Superior temporal gyrus (tissue), 1 donor: ENCODE data around the gene OR5AC2.

Experiments used
- DNase-seq: peaks from one replicate; pipeline ENCODE4 v3.0.0-alpha.2; 2016; ENCODE audit errors: extremely low spot score

Gene OR5AC2, protein sequence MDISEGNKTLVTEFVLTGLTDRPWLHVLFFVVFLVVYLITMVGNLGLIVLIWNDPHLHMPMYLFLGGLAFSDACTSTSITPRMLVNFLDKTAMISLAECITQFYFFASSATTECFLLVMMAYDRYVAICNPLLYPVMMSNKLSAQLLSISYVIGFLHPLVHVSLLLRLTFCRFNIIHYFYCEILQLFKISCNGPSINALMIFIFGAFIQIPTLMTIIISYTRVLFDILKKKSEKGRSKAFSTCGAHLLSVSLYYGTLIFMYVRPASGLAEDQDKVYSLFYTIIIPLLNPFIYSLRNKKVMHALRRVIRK

DNA sequence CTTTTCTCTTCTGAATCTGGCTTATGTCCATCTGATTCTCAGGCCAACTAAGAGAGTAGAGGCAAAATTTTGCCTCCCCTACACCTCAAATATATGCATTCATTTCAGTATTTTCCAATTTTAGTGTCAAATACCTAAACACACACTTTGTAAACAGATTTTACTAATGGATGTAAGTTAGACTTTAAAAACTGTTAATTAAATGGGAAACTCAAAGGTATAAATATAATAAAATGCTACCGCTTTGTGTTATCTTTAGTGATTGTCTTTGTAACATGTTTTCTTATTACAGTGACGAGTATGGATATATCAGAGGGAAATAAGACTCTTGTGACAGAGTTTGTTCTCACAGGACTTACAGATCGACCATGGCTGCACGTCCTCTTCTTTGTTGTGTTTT lies at the start of gene OR5AC2:
Gene OR5AC2, plus strand, starts transcription at position 301 of the 400 bp plus-strand sequence. Its CDS starts 0 bp downstream, at position 301.
- no peak for DNase-seq

DNA sequence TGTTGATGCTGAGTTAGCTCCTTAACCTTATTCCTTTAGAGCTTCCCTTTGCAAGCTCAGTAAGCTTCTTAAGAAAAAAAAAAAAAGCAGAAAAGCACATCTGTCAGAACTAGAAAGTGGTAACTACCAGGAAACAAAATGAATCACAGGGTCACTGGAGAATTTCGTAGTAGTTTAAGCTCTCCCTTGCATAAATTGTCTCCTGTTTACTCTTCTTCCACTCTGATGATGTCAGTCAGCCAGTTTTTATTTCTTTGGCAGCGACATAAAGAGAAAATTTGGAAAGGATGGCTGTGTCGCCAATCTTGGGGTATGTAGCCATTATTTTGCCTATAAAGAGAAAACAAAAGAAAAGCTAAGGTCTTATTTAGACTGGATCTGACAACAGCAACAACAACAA lies 48.7 kb upstream of the OR5AC2 start:
- no peak for DNase-seq

DNA sequence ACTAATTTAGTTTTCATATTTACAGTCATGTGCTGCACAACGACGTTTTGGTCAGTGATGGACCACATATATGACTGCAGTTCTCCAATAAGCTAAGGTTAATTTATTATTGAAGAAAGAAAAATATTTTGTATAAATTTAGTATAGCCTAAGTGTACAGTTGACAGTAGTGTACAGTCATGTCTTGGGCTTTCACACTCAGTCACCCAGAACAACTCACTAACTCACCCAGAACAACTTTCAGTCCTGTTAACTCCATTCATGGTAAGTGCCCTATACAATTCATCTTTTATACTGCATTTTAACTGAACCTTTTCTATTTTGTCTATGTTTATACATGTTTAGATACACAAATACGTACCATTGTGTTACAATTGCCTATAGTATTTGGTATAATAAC lies 48.1 kb upstream of the OR5AC2 start:
- DNase-seq = no peak

DNA sequence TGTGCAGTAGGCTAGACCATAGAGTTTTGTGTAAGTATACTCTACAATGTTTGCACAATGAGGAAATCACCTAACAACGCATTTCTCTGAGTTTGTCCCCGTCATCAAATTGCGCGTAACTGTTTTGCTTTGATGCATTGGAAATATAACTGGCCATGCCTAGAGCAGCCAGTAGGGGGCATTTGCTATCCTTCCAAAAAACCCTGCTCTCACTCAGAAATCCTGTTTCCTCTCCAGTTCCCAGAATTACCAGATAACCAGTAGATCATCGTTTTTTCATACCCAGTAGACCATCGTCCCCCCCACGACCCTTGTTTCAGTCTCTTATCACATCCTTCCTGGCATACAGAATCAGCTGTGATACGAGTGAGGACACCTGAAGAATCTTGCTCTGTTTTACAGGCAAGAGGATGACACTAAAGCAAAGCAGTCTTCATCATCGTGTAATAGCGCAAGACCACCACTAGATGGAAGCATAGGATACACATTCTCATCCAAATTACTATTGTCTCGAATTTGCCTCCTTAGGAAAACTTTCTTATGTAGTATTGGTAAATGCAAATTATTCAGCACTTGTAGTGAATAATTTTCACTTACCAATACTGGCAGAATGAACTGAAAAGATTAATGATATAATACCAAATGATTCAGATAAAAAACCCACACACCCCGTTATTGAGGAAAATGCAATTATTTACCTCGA lies 47.5 kb upstream of the OR5AC2 start:
- peak; percentile 96 for DNase-seq

GRCh38 chr3:98041350-98041749 lies 45.6 kb upstream of the OR5AC2 start:
- no peak for DNase-seq

DNA sequence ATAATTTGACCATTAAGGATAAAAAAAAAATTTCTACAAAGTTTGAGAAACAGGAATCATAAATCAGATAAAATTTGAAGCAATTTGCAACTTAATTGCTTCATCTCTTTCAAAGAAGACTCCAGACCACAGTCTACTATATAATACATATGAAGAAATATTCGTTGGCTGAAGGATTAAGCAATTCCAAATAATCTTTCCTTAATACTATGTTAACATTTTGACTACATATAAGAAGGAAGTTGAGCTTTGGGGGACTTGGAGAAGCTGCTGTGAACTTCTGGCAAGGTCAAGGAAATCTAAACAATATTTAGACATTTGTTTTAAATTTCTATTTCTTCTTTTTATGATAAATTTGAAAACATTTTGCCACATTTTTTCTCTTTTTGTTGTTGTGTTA lies 38.4 kb upstream of the OR5AC2 start:
- DNase-seq = no peak

DNA sequence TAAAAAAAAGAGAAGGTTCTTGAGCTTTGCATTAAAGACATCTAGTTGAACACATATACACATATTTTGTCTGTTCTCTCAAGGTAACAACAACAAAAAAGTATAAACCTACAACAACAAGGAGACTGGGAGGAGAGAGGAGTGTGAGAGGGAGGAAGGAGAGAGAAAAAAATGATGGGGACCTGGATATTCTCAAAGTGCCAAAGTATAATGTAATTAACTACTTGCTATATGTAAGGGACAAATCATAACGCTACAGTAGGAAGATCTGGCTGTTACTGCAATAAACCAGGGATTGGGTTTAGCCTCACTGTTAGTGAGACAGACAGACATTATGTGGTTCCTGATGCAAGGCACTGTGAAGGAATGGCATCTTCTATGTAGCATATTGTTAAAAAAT lies 37.7 kb upstream of the OR5AC2 start:
- no peak for DNase-seq

- DNase-seq = no peak
Measured at GRCh38 chr3:98056035-98056434, 30.9 kb upstream of the OR5AC2 start.

DNA sequence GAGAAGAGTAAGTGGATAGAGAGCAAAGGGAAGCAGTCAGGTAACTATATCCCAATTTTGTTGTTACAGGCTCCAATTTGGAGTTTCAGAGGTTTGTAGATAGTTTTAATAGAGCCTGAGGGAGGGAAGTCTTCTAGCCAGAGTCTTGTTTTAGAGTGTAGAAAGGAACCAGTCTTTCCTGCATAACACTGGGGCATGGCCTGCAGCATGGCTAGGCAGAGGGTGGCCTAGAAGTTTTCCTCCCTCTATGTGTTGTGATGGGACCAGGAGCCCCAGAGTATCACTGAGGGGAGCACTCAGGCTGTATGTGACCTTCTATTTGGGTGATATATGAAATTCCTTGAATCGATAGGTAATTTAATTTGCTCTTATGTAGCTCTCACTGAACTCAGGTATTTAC lies 29.3 kb upstream of the OR5AC2 start:
- no peak for DNase-seq

GRCh38 chr3:98058244-98058960 lies 28.6 kb upstream of the OR5AC2 start:
- no peak for DNase-seq

GRCh38 chr3:98068824-98069223 lies 18.1 kb upstream of the OR5AC2 start:
- DNase-seq = no peak

DNA sequence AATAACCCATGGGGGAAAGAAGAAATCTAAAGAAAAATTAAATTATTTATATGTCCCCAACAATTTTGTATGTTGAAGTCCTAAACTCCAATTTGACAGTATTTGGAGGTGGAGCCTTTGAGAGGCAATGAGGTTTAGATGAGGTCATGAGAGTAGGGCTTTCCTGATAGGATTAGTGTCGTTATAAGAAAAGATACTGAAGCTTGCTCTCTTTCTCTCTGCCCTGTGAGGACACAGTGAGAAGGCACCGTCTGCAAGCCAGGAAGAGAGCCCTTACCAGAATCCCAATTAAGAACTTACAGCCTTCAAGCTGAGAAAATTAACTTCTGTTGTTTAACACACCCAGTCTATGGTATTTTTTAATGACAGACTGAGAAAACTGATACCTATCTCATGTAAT lies 16.1 kb upstream of the OR5AC2 start:
- no peak for DNase-seq

GRCh38 chr3:98073486-98073885 lies 13.5 kb upstream of the OR5AC2 start:
- DNase-seq = no peak

DNA sequence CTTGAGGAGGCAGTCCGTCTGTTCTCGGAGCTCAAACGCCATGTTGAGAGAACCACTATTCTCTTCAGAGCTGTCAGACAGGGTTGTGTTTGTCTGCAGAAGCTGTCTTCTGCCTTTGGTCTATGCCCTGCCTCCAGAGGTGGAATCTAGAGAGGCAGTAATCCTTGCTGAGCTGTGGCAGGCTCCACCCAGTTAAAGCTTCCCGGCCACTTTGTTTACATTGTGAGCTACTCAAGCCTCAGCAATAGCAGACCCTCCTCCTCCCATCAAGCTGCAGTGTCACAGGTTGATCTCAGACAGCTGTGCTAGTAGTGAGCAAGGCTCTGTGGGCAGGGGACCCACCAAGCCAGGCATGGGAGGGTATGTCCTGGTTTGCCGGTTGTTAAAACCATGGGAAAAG lies 8.9 kb downstream of the OR5AC2 start:
- no peak for DNase-seq

DNA sequence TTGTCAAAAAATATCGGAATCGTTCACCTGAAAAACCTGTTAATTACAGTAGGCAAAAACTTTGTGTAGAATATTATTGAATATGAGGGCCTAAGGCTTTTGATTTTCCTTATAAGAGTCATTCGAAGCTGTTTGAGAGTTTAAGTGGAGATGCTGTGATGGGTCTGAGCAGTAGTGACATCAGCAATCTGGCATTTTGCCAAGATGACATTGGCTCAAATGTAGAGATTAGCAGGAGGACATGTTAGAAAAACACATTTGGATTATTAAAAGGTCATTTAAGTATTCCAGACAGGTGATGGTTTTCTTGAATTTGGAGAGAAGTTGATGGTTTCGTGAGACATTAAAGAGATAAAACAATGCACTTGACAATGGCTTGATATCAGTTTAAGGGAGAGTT lies 12.9 kb downstream of the OR5AC2 start:
- no peak for DNase-seq

- DNase-seq = no peak
Measured at GRCh38 chr3:98108162-98108561, 21.2 kb downstream of the OR5AC2 start.

DNA sequence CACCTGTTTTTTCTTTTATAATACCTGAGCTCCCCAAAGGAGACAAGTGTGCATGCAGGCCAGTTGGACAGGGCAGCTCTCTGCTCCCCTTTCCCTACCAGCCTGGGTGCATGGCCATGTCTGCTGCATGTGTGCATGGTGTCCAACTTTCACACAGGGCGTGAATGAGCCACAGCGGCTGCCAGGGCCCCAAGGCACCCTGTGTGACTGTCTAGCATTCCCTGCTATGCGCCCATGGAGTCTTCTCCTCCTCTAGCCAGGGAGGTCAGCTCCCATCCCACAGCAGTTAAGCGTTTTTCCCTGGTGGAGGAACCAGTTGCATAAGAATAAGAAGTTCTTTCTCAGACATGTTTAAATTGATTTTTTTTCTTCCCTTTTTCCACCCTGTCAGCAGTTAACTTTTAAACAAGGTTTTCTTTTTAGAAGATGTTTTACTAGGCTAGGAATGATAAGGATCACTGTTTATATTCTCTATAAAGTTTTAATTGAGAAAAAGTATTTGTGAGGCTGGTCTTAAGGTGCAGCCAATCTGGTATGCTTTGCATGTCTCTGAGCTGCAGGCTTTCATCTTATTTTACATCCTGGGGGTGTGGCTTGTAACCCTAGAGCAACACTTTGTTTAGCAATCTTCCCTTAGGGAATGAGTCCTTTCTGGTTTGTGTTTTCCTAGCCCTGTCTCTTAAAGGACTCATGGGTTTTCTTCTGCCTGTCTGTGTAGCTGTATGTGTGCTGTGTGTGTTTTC lies 23.0 kb downstream of the OR5AC2 start:
- no peak for DNase-seq

DNA sequence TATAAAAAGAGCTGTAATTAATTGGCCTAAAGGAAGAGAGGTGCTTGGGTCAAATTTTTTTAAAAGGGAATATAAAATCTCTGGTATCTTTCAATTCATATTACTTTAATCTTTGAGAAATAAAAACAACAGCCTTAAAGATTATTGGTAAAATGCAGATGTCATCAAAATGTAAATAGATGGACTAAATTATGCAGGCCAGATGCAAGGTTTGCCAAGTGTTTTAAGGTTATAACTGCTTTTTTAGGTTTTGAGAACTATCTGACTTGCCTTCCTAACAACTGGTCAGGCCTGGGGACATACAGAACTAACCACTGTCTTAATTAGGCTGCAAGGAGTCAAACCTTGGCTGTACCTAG lies 23.6 kb downstream of the OR5AC2 start:
- DNase-seq = no peak

GRCh38 chr3:98114264-98114663 lies 27.3 kb downstream of the OR5AC2 start:
- DNase-seq = no peak

DNA sequence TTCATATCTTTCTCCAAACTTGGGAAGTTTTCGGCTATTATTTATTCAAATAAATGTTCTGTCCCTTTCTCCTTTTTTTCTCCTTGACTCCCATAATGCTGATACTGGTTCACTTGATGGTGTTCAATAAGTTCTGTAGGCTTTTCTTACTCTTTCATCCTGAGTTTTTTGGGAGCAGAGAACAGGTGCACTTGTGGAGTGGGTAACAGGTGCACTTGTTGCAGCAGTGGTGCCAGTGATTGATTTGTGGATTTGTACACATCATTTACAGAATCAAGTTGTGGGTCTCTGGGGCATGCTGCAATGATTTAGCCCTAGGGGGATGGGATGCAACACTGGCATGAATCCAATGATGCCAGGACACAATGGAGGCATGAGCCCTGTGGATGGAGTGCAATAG lies 28.7 kb downstream of the OR5AC2 start:
- no peak for DNase-seq

GRCh38 chr3:98130421-98130820 lies 43.4 kb downstream of the OR5AC2 start, which contains the start of gene OR5H1:
Gene OR5H1 (plus strand): TSS chr3:98130721. CDS start chr3:98132698, 1,977 bp downstream.
- DNase-seq = no peak

GRCh38 chr3:98136631-98137030 lies 49.7 kb downstream of the OR5AC2 start:
- no peak for DNase-seq
